ENCODE measurements around the gene POLE3. TPM values are rescaled to one million over a fixed set of nuclear protein-coding genes. Genes with fewer than 3 reads are reported as not detected.

Gene POLE3
- total and polyA plus RNA-seq, 9 of the 15 experiments (the other 6 are each of a cell fraction or from before 2014, with no cell fraction given): 52.6 to 179 (median 110) TPM

DNA sequence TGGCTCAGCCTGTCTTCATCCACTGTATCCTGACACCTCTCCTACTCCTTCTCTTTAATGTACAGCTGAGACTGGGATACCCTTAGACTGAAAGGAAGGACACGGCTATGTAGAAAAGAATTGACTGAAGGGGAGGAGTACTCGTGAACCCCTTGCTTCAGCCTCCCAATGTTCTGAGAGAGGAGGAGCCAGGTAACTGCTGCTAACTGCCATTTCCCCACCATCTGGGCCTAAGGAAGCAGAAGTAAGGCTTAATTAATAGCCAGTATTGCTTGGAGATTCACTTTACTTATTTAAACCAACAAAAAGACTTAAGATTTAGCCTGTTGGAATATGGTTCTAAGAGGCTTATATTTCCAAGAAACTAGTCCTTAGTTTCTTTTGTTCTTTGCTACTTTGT is 34.3 kb upstream of the POLE3 start:
- no peaks in the 10 kb centered on the region; a peak in 1 of 5 replicates for H3K27me3 ChIP-seq (ENCODE audit: control insufficient read depth in 2 of 2, insufficient read depth in 2 of 2, low read length in 2 of 2)
- no TSS peak for BruUV-seq (replicated peaks)
- in situ Hi-C loops (cut with MboI) (loop anchor here (5.0 kb wide), 2 partner anchors 143 to 213 kb away; no protein-coding TSS in a partner anchor), intact Hi-C loops (cut with micrococcal nuclease) (no loop called here)
- ChIA-PET CTCF (ENCODE audit: low intra/inter-chr PET ratio) (no interaction called here), POLR2A (no interaction called here)
- H3K79me2 ChIP-seq (ENCODE audit: control insufficient read depth, insufficient read depth, low read length): no peaks in the 10 kb centered on the region
- no peak overlapping the region for H2AFZ ChIP-seq (ENCODE audit: low read depth, low read length)
- no peak overlapping the region for H3K9ac ChIP-seq (ENCODE audit: insufficient read depth in 1 of 2, low read depth in 2 of 2, low read length in 2 of 2)
- no peak overlapping the region for H3K27ac ChIP-seq (ENCODE audit: extremely low read depth, low read depth, low read length)
- H3K36me3 ChIP-seq (ENCODE audit: control insufficient read depth, insufficient read depth, low read length): no peaks in the 10 kb centered on the region
- no peak overlapping the region for H3K4me3 ChIP-seq
- H3K9me3 ChIP-seq (replicated peaks; ENCODE audit: control insufficient read depth, insufficient read depth, low read depth, low read length): no peaks in the 10 kb centered on the region
- 39% methylated on average over 2 of the region's 2 CpGs for WGBS (ENCODE audit: insufficient coverage, low coverage, missing lambda C conversion rate)
- TF ChIP-seq TRIM28 (IDR thresholded peaks at IDR 0.05): no peak
- no peak for TF ChIP-seq CBFB (CRISPR knock-in tag; IDR thresholded peaks at IDR 0.05)
- no peak for TF ChIP-seq NR3C1 (CRISPR knock-in tag; IDR thresholded peaks at IDR 0.05)
- TF ChIP-seq ELF4 (CRISPR knock-in tag; IDR thresholded peaks at IDR 0.05): no peak
- TF ChIP-seq KDM4B (IDR thresholded peaks at IDR 0.05; ENCODE audit: borderline replicate concordance in 2 of 2, low read depth in 1 of 2): no peak
- TF ChIP-seq YY1 (IDR thresholded peaks at IDR 0.05; ENCODE audit: borderline replicate concordance in 1 of 3, control insufficient read depth in 1 of 3, extremely low read depth in 1 of 3, insufficient read depth in 3 of 3, insufficient read length in 1 of 3, insufficient replicate concordance in 2 of 3, low read depth in 1 of 3, low read length in 2 of 3): no peak
- TF ChIP-seq ZNF79 (CRISPR knock-in tag; IDR thresholded peaks at IDR 0.05; ENCODE audit: low read depth): no peak
- TF ChIP-seq NFIC (IDR thresholded peaks at IDR 0.05): no peak
- TF ChIP-seq ZNF253 (CRISPR knock-in tag; conservative IDR thresholded peaks at IDR 0.05): no peak
- no peak for TF ChIP-seq SRSF1 (IDR thresholded peaks at IDR 0.05; ENCODE audit: low read depth, low read length)
- TF ChIP-seq ZNF408 (CRISPR knock-in tag; IDR thresholded peaks at IDR 0.05; ENCODE audit: low read depth): no peak
- TF ChIP-seq ZNF124 (CRISPR knock-in tag; IDR thresholded peaks at IDR 0.05): no peak
- TF ChIP-seq NCOA6 (IDR thresholded peaks at IDR 0.05): no peak
- no peak for TF ChIP-seq CCNT2 (IDR thresholded peaks at IDR 0.05; ENCODE audit: borderline replicate concordance, extremely low read depth, insufficient read length, low read depth, low read length)
- no peak for TF ChIP-seq TEAD1 (CRISPR knock-in tag; IDR thresholded peaks at IDR 0.05)
- no peaks in the 10 kb centered on the region for H4K20me1 ChIP-seq (replicated peaks; ENCODE audit: control insufficient read depth, insufficient read depth, low read length)
- no peak for ATAC-seq
- H3K4me2 ChIP-seq (ENCODE audit: insufficient read depth, low read length): no peak overlapping the region
- FAIRE-seq: no peak
- H3K4me1 ChIP-seq (replicated peaks in 1 of 2; ENCODE audit: control insufficient read depth in 2 of 2, insufficient read depth in 2 of 2, low read length in 2 of 2): no peaks in the 10 kb centered on the region
- no peak for DNase-seq (ENCODE audit: extremely low read depth in 1 of 4, low spot score in 3 of 4)
- H3K9me1 ChIP-seq (ENCODE audit: control insufficient read depth, insufficient read depth, low read length): no peaks in the 10 kb centered on the region
